SKM-1 (cell line): ENCODE data around the gene ILDR1.
"Not testable (repeated sequence)": the region's sequence is repeated elsewhere in the genome, so short reads cannot be mapped to it uniquely, and the experiment has no call there.

ENCODE experiments used
- DNase-seq: peaks from one replicate; lab custom pipeline; 2025; ENCODE audit not compliant: unreplicated experiment; lab: John Stamatoyannopoulos, UW

ILDR1 gene

DNA sequence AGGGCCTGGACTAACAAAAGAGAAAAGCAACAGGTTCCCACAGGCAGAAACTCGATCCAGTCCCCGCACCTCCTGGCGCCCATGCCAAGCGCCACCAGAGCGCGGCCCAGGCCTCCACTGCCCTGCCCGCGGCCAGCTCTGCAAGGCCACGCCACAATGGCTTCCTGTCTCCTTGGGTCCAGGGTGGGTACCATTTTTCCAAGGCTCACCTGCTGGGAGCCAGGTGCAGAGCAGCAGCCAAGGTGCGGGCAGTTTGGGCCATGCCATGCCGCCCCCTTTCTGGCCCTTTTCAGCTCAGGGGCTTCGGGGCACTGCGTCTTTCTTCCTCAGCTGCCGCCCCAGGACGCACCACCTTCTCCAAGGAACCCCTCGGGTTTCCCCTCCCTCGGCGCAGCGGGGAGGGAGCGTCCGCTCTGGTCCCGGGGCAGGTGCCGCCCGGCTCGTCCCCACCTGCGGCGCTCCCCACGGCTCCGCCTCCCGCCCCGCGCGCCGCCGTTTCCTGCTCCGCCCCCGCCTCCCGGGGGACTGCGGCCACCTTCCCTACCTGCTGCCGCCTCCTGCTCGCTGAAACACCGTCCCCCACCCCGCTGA lies at the start of gene ILDR1:
TSS of gene ILDR1 (minus strand) at position 437 of the 591 bp plus-strand sequence. CDS start at position 267, 170 bp downstream.
- DNase-seq, result no peak

DNA sequence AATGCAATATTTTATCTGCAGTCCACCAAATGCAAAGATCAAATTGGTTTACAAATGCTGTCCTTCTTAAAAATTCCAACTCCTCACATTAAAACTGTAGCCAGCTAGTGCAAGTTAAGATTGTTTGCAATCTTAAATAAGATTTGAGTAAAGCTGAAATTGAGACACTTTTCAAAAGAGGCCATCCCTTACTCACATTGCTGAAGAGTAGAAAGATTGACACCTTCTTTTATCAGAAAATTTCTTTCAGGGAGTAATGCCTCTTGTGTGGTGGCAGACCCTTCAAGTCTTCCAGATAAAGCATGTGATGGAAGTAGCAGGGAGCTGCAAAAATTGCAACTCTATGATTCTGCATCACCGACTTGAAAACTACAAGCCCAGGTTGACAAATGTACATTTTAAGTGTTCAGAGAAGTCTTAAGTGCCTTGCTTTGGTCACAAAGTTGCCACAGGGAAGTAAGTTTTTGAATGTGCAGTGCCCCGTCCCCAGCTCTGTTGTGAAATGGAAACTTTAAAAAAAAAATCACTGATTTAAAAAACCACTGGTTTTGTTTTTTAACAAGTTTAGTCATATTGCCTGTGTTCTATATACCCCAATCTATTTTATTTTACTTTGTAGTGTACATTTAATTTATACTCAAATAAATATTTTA lies 45.7 kb upstream of the ILDR1 start:
- DNase-seq, result no peak

DNA sequence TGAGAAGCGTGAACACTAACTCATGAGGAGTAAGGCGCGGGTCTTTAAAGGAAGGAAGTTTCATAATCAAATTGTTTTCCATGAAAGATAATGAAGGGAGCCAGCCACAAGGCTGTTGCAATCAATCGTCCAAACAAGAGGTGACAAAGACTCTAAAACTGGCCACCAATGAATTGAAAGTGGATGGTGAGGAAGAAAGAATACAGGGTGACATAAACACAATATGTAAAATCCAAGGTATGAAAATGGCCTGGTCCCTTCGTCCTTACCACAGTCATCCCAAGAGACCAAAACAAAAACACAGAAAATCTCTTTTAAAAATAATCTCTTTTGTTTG lies 45.1 kb upstream of the ILDR1 start:
- peak; percentile 86 for DNase-seq

DNA sequence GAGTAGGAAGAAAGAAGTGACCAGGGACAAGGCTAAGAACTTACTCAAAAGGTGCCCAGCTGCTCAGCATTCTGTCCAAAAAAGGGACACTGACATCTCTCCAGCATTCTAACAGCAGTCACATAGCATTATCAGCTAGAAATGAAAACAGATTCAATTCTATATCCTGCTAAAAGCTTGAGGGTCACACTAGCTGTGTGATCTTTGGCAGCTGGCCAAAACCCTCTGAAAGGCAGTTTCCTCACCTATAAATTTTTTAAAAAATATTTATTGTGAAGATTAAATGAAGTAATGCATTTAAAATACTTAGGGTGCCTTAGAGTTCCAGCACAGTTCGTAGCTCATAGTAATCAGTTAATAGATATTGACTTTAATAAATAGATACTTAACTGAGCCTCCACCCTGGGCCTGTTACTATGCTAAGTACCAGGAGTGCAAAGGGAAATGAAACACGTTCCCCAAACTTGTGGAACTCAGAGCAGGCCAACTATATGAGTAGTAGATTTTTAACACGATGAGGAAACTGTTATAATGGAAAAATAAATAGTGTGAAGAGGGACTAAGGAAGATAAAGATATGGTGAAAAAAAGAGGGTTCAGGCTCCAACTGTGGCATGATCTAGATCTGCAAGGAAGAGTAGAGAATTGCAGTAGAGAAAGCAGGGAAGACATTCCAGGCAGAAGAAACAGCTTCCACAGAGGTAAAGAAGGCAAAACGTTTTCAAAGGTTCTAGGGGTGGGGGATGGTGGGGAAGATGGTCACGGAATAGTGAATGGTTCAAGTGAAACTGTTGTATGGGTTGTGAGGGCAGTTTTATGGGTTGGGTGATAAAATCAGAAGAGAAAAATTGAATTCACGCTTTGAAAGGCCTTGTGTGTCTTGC lies 44.5 kb upstream of the ILDR1 start:
- no peak for DNase-seq

DNA sequence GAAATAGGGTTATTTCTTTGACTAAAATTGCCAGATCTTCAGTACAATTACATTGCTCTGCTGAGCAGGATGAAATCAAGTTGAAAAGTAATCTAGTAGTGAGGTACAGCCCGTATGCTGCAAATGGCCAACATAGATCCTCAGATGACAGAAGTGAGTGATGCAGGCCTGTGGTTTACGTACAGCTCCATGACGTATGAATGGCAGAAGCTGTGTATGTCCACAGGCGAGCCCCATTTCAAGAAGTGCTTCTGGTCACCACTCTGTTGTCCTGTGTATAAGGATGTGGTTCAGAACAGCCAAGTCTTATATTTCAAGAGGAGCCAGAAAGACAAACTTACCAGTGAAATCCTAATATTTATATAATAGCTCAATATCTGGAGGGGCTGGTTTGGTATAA lies 42.3 kb upstream of the ILDR1 start:
- no peak for DNase-seq

DNA sequence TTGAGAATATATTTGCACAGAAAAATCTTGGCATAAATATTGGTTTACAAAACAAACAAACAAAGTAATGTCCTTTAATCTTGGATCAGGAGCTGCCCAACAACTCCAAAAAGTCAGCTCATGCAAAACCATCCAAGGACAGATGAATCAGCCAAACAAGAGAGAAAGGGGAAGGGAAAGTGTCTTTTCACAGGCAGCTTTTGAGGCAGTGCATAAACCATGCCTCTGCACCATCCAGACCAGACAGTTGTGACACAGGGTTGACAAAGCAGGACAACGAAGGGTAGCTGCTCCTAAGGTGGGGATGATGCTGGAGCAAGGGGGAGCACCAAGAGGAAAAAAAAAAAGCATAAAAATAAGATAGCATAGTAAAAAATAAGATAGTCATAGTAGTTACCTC lies 41.9 kb upstream of the ILDR1 start:
- DNase-seq, result peak; percentile 52

DNA sequence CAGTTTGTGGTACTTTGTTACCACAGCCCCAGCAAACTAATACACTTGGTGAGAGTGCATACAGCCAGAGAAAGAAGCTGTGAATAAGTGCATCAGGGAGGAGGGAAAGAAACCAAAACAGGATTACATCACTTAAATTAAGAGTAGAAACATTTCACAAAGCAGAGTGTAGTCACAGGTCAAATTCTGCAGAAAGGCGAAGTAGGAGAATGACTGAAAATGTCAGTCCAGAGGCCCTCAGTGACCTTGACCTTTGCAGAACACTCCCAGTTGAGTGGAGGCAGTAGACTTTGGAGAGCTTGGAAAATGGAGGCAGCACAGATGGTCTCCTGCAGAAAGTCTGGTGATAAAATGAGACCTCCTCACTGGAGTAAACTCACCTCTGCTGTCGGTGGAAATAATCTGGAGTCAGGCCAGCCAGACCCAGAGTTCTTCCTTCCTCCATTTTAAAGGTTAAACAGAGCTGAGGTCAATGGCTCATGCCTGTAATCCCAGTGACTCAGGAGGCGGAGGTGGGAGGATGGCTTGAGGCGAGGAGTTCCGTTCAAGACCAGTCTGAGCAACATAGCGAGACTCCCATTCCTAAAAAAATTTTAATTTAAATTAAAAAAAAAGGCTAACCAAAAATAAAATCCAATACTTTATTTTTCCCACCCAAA lies 38.1 kb upstream of the ILDR1 start:
- no peak for DNase-seq

DNA sequence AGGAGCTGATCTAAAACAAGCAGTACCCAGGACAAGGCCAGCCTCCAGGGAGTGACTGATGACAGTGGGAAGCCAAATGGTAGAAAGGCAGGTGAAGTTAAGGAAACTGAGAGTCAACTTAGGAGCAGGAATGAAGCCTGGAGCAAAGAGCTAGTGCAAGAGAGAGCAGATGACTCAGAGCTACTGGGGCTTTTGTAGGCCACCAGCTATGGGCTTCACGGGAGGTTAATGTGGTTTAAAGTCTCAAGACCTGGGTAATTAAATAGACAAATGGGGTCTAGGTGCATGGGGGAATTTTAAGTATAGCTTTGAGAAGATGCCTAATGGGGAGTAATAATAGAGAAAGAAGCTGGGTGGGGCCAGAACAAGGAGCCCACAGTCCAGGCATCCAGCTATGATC lies 36.2 kb upstream of the ILDR1 start:
- no peak for DNase-seq

DNA sequence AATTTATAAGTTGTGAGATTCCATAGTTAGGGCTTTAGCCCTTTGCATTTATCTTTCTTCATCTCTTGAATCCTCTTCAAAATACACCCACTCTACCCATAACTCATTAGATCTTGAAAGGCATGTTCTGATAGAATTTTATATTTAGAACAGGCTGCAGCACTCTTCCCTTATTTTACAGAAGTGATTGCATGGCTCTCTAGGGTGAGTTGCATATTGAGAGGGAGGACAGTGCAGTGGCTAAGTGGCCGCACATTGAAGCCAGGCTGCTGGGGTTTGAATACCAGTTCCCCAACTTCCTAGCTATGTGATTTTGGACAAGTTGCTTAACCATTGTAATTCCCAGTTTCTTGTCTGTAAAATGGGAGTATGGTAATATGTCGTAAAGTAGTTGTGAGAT lies 35.6 kb upstream of the ILDR1 start:
- DNase-seq, result no peak

DNA sequence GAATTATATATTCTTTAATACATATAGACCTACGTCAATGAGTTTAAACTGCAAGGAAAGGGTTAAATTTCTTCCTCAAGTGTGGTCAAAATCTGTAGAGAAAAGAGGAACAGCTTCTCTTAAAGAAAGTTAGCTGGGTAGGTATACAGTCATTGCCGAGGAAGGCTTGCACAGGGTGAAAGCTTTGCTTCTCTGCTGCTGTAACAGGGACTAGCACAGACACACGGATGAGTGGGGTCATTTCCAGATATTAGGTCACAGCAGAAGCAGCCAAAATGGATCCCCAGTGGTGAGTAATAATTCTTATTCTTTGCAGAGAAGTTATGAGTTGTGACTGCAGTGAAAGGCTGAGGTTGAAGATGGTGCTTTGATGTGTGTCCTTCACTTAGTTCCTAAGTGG lies 33.2 kb upstream of the ILDR1 start, which contains the start of gene CD86:
TSS of gene CD86 (plus strand) at position 148 of the 400 bp plus-strand sequence. CDS start at position 276, 128 bp downstream.
- DNase-seq, result peak; percentile 82

DNA sequence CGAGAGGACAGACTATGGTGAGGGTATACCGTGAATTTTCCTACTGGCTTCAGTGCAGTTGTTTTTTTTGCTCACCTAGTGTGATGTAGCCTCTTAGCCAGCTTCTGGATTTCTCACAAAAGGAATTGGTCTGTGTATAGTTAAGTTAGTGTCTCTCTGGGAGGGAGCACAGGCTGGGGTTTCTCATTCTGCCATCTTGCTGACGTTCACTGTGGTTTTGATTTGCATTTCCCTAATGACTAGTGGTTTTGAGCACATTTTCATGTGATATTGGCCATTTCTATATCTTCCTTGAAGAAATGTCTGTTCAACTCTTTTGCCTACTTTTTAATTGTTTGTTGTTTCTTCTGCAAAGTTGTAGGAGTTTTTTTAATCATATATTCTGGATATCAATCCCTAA lies 30.9 kb upstream of the ILDR1 start:
- no peak for DNase-seq

DNA sequence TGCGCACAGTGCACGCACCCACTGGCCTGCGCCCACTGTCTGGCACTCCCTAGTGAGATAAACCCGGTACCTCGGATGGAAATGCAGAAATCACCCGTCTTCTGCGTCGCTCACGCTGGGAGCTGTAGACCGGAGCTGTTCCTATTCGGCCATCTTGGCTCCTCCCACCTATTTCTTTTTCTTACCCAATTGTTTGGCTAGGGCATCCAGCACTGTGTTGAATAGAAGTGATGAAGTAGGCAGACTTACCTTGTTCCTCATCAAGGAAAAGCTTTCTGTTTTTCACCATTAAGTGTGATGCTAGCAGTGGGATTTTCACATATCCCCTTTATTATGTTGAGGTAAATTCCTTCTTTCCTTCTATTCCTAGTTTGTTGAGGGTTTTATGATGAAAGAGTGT lies 25.7 kb upstream of the ILDR1 start:
- DNase-seq, result not testable (repeated sequence)

DNA sequence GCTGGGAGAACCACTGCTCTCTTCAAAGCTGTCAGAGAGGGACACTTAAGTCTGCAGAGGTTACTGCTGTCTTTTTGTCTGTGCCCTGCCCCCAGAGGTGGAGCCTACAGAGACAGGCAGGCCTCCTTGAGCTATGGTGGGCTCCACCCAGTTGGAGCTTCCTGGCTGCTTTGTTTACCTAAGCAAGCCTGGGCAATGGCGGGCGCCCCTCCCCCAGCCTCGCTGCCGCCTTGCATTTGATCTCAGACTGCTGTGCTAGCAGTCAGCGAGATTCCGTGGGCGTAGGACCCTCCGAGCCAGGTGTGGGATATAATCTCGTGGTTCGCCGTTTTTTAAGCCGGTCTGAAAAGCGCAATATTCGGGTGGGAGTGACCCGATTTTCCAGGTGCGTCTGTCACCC lies 25.2 kb upstream of the ILDR1 start:
- not testable (repeated sequence) for DNase-seq

DNA sequence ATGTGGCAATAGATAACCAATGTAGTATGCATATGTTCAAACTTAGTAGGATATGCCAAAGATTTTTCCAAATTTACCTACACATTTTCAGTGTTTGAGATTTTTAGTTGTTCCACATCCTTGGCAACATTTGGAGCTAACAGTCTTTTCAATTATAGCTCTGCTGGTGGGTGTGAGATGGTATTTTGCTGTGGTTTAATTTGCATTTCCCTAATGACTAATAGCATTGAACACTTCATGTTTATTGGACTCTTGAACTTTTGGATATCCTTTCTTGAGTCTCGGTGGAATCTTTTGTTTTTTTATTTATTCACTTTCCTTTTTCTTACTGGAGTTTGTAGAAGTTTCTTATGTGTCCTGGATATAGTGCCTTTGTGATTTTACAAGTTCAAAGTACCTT lies 11.0 kb upstream of the ILDR1 start:
- DNase-seq, result no peak

DNA sequence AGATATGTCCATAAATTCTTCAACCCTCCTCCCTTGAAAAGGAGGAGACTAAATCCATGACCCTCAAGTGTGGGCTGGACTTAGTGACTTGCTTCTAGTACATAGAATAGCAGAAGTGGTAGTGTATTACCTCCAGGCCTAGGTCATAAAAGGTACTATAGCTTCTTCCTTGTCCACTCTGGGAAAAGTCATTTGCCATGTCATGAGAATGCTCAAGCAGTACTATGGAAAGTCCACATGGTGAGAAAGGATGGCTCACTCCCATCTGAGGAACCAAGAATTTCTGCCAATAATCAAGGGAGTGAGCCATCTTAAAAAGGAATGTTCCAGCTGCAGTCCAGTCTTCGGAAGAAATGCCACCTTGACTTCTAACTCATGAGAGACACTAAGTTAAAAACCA lies 10.5 kb upstream of the ILDR1 start:
- DNase-seq, result no peak

DNA sequence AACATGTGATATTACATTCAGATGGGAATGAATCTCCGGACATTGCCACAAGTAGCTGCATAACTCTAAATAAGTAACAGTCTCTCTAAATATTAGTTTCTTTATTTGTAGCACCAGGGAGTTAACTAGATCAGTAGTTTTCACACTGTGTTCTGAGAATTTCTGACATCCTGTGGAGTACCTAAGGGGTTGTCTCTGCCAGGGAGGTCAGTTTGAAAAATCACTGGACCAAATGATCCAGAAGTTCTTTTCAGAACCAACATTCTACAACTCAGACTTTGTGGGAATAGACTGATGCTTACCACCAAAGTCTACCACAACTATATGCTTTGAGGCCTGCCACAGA lies 9.0 kb upstream of the ILDR1 start:
- DNase-seq, result no peak

DNA sequence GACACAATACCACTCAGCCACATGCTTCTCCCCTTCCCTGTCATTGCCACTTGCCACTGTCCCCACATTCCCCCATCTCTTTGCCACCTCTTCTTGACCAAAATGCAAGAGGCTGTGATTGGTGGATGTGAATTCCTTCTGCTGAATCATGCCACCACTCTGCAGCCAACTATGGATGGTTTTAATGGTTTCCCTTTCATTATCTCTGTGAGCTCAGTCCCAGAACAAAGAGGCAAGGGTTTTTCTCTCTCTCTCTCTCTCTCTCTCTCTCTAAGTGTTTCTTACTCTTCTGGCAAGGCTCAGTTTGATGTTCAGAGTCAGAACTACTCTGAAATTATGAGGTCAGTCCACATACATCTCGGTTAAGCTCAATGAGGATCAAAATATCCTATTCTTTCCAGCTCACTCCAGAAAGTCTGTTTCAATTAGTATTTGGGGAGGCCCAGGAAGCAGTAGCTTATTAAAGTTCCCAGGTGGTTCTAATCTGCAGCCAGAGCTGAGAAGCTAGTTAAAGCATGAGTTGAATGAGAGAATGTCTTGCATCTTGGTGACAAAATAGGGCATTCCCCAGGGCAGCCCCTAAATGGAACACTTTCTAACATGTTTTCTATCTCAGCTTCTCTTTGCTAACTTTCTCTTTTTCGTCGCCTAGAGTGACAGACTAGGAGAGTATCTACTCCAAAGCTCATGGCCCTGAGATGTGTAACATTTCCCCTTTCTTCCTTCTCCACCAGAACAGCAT lies 8.5 kb upstream of the ILDR1 start:
- DNase-seq, result no peak

DNA sequence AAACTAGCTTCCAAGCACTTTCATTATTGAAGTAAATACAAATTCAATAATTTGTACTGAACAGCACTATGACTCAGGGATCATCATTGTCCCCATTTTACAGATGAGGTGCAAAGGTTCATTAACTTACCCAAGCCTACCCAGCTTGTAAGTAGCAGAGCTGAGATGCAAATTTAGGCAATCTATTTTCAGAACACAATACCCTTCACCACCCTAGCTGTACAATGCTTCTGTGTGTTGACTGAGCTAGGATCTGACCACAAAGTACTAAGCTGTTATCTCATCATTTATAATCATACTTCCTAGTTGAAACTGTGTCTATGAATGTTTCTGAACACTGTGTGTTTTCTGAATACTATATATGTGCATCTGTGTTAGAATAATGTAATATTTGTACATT lies 3.2 kb upstream of the ILDR1 start:
- DNase-seq, result no peak

DNA sequence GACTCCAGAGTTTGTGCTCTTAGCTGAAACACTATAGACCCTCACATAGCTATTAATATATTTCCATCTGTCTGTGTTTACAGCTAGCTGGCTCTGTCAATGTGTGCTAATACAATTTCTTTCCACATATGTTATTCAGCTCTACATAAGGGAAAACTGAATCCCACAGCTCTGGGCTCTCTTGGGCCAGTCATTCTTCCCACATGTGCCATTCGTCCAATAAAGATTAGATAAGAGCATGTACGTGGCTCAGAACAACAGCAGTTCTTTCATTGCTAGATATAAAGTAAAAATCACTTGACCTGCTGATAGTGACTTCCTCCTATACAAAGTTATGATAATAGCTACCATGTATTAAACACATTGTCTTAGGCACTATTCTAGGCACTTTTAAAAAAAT lies 2.8 kb upstream of the ILDR1 start:
- DNase-seq, result no peak

DNA sequence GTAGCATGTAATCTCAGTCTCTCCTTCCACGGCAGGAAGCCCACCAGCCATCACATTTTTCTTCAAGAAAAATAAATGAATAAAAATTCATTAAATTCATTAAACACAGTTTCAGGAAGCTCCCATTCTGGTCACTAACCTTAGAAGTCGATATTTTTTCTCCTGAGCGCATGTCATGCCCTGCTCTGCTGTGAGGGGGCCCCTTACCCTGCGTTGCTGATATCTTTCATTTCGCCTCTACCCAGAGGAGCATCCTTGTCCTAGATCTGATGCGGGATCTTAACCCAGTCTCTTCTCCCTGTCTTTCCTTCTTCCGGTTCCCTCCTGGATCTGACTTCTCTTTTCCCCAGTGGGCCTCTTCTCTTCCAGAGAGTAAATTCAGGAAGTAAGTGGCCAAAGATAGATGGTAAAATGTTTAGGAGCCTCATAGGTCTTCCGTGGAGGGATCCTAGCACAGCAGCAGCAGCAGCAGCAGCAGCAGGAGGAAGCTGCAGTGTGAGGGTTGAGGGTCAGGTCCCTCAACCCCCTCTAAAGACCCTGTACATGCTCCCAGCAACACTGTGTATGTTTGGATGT lies 1.4 kb upstream of the ILDR1 start:
- no peak for DNase-seq

DNA sequence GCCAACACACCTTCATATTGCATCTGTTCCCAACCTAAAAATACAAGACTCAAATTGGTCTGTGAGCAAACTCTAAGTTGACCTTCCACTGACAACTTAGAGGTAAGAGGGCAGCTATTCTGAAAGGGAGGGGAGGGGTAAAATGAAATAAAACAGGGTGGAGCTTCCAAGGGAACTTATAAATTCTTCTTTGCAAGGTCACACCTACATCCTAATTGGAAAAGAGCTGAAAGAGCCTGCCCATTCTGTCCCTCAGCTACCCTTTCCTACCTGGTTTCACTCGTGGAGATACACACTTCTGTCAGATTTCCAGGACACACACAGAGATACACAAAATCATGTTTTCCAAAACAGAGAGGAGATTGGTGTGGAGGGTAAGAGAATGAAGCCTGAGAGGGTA lies 1.0 kb downstream of the ILDR1 start:
- DNase-seq, result no peak
